A673 (cell line): ENCODE data around the gene CACNA1G. TPM values are rescaled to one million over a fixed set of nuclear protein-coding genes. Genes with fewer than 3 reads are reported as not detected.

Source experiments
- BruUV-seq: library from RNA; stranded (reverse); fragments of 400-500 nt; replicated peaks from 2 replicates; lab custom pipeline; 2021; lab: Mats Ljungman, UMichigan
- CTCF ChIA-PET: fragments of 300-600 bp; sonication (Branson Sonifier 250); formaldehyde crosslinking; loops from one replicate; lab custom pipeline; 2022; ENCODE audit warnings: antibody characterized with exemption; lab: Charles Lee
- POLR2A ChIA-PET: fragments of 300-600 bp; sonication (Branson Sonifier 250); formaldehyde crosslinking; loops from one replicate; lab custom pipeline; 2022; ENCODE audit warnings: antibody characterized with exemption; ENCODE audit not compliant: low non-redundant PET; lab: Charles Lee
- DNase-seq: peaks from one replicate; pipeline ENCODE4 v3.0.0-alpha.2; 2015; ENCODE audit warnings: low spot score
- H3K27ac ChIP-seq: fragments of 200-600 bp; sonication (generic); 2 replicates; pipeline ENCODE4 v1.5.1; 2016; ENCODE audit warnings: mixed run types, low read depth, mild to moderate bottlenecking, mixed read lengths, antibody characterized with exemption, low read length; ENCODE audit not compliant: poor library complexity, severe bottlenecking
- H3K27me3 ChIP-seq: fragments of 200-600 bp; sonication (generic); replicated peaks from 2 replicates; pipeline ENCODE4 v1.6.1; 2017; ENCODE audit warnings: mixed run types, low read depth, mild to moderate bottlenecking, mixed read lengths, antibody characterized with exemption, low read length; ENCODE audit not compliant: insufficient read depth, poor library complexity
- H3K36me3 ChIP-seq: fragments of 200-600 bp; sonication (generic); 2 replicates; pipeline ENCODE4 v1.6.1; 2016; ENCODE audit warnings: mixed run types, mild to moderate bottlenecking, mixed read lengths, antibody characterized with exemption, low read length; ENCODE audit not compliant: insufficient read depth, poor library complexity, severe bottlenecking
- H3K4me1 ChIP-seq: fragments of 200-600 bp; sonication (generic); 2 replicates; pipeline ENCODE4 v1.6.1; 2017; ENCODE audit warnings: mixed run types, mild to moderate bottlenecking, mixed read lengths, antibody characterized with exemption, low read length; ENCODE audit not compliant: insufficient read depth, poor library complexity, severe bottlenecking
- H3K4me3 ChIP-seq: fragments of 200-600 bp; sonication (generic); 2 replicates; pipeline ENCODE4 v1.5.1; 2016; ENCODE audit warnings: low read depth, mixed run types, mild to moderate bottlenecking, mixed read lengths, low read length; ENCODE audit not compliant: poor library complexity, severe bottlenecking
- H3K9me3 ChIP-seq: fragments of 200-600 bp; sonication (generic); 2 replicates; pipeline ENCODE4 v1.6.1; 2016; ENCODE audit warnings: mixed run types, low read depth, mild to moderate bottlenecking, mixed read lengths, antibody characterized with exemption, low read length; ENCODE audit not compliant: poor library complexity, severe bottlenecking
- CTCF ChIP-seq: fragments of 300-800, 200-600 bp; sonication (generic); conservative IDR thresholded peaks from 2 replicates; pipeline ENCODE4 v1.5.1; 2017; ENCODE audit warnings: low read depth, mild to moderate bottlenecking, antibody characterized with exemption, low read length, moderate library complexity, mixed read lengths
- EZH2 ChIP-seq: fragments of 200-600 bp; sonication (generic); IDR thresholded peaks from 2 replicates; pipeline ENCODE4 v1.6.1; 2017; ENCODE audit warnings: borderline replicate concordance, low read depth, mild to moderate bottlenecking, mixed read lengths, antibody characterized with exemption, low read length; ENCODE audit not compliant: poor library complexity, severe bottlenecking
- intact Hi-C: fragments of 100-400 bp; cut with micrococcal nuclease; formaldehyde crosslinking; loops from one replicate; pipeline ENCODE4 v1.10.0; 2022; ENCODE audit not compliant: unreplicated experiment
- total RNA-seq: library from RNA; stranded (reverse); gene quantifications from 2 replicates; pipeline ENCODE4 v1.2.3, GENCODE V29; 2021

Gene CACNA1G
- total RNA-seq, 1 experiment from 2014 or later, result 7.1 TPM

GRCh38 chr17:50658616-50659015 lies 98.1 kb downstream of the CACNA1G start:
- intact Hi-C loops, result no loop called here

DNA sequence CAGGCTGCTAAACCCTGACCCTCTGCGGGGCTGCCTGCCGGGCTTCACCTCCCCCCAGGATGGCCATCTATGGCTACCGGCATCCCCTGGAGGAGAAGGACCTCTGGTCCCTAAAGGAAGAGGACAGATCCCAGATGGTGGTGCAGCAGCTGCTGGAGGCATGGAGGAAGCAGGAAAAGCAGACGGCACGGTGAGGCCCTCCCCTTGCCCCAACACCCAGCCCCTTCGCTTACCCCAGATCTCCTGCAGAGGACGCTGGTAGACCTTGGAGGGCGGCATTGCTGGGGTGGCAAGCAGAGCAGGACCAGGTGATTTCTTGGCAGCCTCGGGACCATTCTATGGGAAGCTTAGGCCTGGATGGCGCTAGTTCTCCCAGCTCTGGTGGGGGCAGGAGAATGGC lies 98.7 kb downstream of the CACNA1G start:
- DNase-seq, result no peak
- intact Hi-C loops, result no loop called here
- H3K27ac ChIP-seq, result no peak overlapping the region
- CTCF ChIA-PET, result no interaction called here
- no peaks in the 10 kb centered on the region for H3K36me3 ChIP-seq
- POLR2A ChIA-PET, result no interaction called here
- no peak overlapping the region for H3K4me3 ChIP-seq
- H3K4me1 ChIP-seq, result peaks cover 9% of the 10 kb centered on the region
- no TSS peak for BruUV-seq
- H3K9me3 ChIP-seq, result no peaks in the 10 kb centered on the region
- TF ChIP-seq EZH2 (no peak), CTCF (no peak)
- H3K27me3 ChIP-seq, result no peaks in the 10 kb centered on the region

More at GRCh38 chr17:50658616-50659015, 98.1 kb downstream of the CACNA1G start:
- no TSS peak for BruUV-seq
- no peak overlapping the region for H3K4me3 ChIP-seq
- peaks cover 9% of the 10 kb centered on the region for H3K4me1 ChIP-seq
- ChIA-PET CTCF (no interaction called here), POLR2A (no interaction called here)
- TF ChIP-seq CTCF (no peak), EZH2 (no peak)
- no peak overlapping the region for H3K27ac ChIP-seq
- no peaks in the 10 kb centered on the region for H3K27me3 ChIP-seq
- H3K36me3 ChIP-seq, result no peaks in the 10 kb centered on the region
- H3K9me3 ChIP-seq, result no peaks in the 10 kb centered on the region
- DNase-seq, result no peak

GRCh38 chr17:50660042-50660886 lies 99.7 kb downstream of the CACNA1G start:
- no TSS peak for BruUV-seq

More at GRCh38 chr17:50660042-50660886, 99.7 kb downstream of the CACNA1G start:
- peaks cover 9% of the 10 kb centered on the region for H3K4me1 ChIP-seq
- no peak overlapping the region for H3K4me3 ChIP-seq
- H3K27me3 ChIP-seq, result no peaks in the 10 kb centered on the region
- TF ChIP-seq EZH2, result no peak
- TF ChIP-seq CTCF, result no peak
- ChIA-PET CTCF (no interaction called here), POLR2A (interaction anchor here (0.6 kb wide), 1 partner anchor 79 kb away, joined by 3 read pairs; no protein-coding TSS in a partner anchor)
- H3K9me3 ChIP-seq, result no peaks in the 10 kb centered on the region
- intact Hi-C loops, result no loop called here
- no peaks in the 10 kb centered on the region for H3K36me3 ChIP-seq
- DNase-seq, result no peak
- no peak overlapping the region for H3K27ac ChIP-seq
